IMR-90 (cell line): ENCODE measurements around the gene TBRG4.

ENCODE experiments used
- MAZ ChIP-seq: IDR thresholded peaks from 2 replicates; pipeline ENCODE4 v1.6.1; 2012; ENCODE audit warnings: low read depth, mild to moderate bottlenecking, low read length, improper control_type of control experiment, moderate library complexity, borderline replicate concordance
- NFE2L2 ChIP-seq: fragments of 150-350 bp; IDR thresholded peaks from 2 replicates; pipeline ENCODE4 v1.6.1; 2016; ENCODE audit warnings: low read depth, mild to moderate bottlenecking, low read length
- POLR2A ChIP-seq: IDR thresholded peaks from 2 replicates; pipeline ENCODE4 v1.6.1; 2012; ENCODE audit warnings: mild to moderate bottlenecking, low read depth, low read length
- RAD21 ChIP-seq: IDR thresholded peaks from 2 replicates; pipeline ENCODE4 v1.6.1; 2012; ENCODE audit warnings: low read length, improper control_type of control experiment
- SMC3 ChIP-seq: fragments of 150-350 bp; IDR thresholded peaks from 2 replicates; pipeline ENCODE4 v1.6.1; 2016; ENCODE audit warnings: low read depth, mild to moderate bottlenecking, antibody characterized with exemption, low read length, moderate library complexity
- TF ChIP-seq, protein P1 (sequence below): conservative IDR thresholded peaks from 2 replicates; pipeline ENCODE4 v1.5.1; 2012; ENCODE audit warnings: mild to moderate bottlenecking, low read depth, low read length, improper control_type of control experiment
- TF ChIP-seq, protein P2 (sequence below): fragments of 150-350 bp; IDR thresholded peaks from 2 replicates; pipeline ENCODE4 v1.6.1; 2016; ENCODE audit warnings: low read depth, mild to moderate bottlenecking, low read length, moderate library complexity, borderline replicate concordance
- TF ChIP-seq, protein P3 (sequence below): fragments of 150-350 bp; IDR thresholded peaks from 2 replicates; pipeline ENCODE4 v1.6.1; 2017; ENCODE audit warnings: mild to moderate bottlenecking, antibody characterized with exemption, low read length, low read depth

DNA sequence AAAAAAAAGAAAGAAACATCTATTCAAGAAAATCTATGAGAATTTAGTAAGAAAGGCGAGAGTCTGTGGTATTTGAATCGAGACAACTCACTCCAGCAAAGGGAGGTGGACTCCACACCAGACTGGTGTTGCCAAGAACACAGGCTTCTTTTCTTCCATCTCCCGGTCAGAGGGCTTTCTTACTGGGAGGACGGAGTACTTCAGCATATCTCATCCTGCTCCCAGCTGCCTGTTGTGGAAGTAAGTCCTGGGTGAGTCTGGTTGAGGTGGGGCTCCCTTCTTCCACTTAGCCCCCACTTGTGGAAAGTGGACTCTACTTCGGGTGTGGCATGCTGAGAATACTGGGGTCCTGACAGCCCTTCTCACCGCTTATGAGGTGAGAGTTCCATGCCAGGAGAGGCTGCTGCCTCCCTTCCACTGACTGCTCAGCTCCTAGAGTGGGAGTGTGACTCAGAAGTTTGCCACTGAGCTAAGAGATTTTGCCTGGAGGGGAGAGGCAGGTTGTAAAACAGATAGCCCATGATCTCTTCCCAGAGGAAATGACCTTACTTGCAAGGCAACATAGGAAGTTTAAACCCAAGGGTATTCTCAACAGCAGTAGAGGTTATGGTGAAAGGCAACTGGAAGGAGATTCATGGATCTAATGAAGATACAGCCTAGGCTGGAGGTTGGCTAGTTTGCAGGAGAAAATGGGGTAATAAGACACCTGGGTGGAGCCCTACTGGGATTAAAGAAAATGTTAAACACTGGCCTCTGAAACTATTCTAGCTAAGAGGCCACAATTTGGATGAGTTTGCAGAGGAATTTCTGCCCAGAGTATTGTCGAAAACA lies 19.2 kb downstream of the TBRG4 start:
- TF ChIP-seq, protein P1, sequence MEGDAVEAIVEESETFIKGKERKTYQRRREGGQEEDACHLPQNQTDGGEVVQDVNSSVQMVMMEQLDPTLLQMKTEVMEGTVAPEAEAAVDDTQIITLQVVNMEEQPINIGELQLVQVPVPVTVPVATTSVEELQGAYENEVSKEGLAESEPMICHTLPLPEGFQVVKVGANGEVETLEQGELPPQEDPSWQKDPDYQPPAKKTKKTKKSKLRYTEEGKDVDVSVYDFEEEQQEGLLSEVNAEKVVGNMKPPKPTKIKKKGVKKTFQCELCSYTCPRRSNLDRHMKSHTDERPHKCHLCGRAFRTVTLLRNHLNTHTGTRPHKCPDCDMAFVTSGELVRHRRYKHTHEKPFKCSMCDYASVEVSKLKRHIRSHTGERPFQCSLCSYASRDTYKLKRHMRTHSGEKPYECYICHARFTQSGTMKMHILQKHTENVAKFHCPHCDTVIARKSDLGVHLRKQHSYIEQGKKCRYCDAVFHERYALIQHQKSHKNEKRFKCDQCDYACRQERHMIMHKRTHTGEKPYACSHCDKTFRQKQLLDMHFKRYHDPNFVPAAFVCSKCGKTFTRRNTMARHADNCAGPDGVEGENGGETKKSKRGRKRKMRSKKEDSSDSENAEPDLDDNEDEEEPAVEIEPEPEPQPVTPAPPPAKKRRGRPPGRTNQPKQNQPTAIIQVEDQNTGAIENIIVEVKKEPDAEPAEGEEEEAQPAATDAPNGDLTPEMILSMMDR = no peak
- TF ChIP-seq, protein P2, sequence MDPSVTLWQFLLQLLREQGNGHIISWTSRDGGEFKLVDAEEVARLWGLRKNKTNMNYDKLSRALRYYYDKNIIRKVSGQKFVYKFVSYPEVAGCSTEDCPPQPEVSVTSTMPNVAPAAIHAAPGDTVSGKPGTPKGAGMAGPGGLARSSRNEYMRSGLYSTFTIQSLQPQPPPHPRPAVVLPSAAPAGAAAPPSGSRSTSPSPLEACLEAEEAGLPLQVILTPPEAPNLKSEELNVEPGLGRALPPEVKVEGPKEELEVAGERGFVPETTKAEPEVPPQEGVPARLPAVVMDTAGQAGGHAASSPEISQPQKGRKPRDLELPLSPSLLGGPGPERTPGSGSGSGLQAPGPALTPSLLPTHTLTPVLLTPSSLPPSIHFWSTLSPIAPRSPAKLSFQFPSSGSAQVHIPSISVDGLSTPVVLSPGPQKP = no peak
- TF ChIP-seq POLR2A = no peak
- TF ChIP-seq SMC3 = no peak
- no peak for TF ChIP-seq MAZ
- TF ChIP-seq, protein P3, sequence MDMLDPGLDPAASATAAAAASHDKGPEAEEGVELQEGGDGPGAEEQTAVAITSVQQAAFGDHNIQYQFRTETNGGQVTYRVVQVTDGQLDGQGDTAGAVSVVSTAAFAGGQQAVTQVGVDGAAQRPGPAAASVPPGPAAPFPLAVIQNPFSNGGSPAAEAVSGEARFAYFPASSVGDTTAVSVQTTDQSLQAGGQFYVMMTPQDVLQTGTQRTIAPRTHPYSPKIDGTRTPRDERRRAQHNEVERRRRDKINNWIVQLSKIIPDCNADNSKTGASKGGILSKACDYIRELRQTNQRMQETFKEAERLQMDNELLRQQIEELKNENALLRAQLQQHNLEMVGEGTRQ = no peak
- no peak for TF ChIP-seq RAD21
- no peak for TF ChIP-seq NFE2L2
